Epithelial cell of esophagus (primary cell): ENCODE measurements around the gene LMO7.

Experiments used
- DNase-seq: peaks from one replicate; pipeline ENCODE4 v3.0.0; 2010; ENCODE audit warnings: low read depth
- H3K4me3 ChIP-seq: 2 replicates; pipeline ENCODE4 v1.5.1; 2011; ENCODE audit warnings: mild to moderate bottlenecking, low read length, control low read depth
- CTCF ChIP-seq: IDR thresholded peaks from 2 replicates; pipeline ENCODE4 v1.5.1; 2011; ENCODE audit warnings: low read depth, mild to moderate bottlenecking, low read length, control low read depth, inconsistent platforms; ENCODE audit not compliant: insufficient read depth; ENCODE audit errors: missing control alignments

LMO7 gene

GRCh38 chr13:75801388-75801945, 165.3 kb downstream of the LMO7 start:
- no peak for DNase-seq
- TF ChIP-seq CTCF, result no peak
- H3K4me3 ChIP-seq, result no peak overlapping the region

- TF ChIP-seq CTCF, result no peak
- DNase-seq, result no peak
- H3K4me3 ChIP-seq, result no peak overlapping the region
Observed at GRCh38 chr13:75802161-75802560, 166.0 kb downstream of the LMO7 start.

GRCh38 chr13:75803164-75803611, 167.1 kb downstream of the LMO7 start:
- no peak for TF ChIP-seq CTCF
- no peak overlapping the region for H3K4me3 ChIP-seq
- DNase-seq, result no peak

- no peak for DNase-seq
- no peak for TF ChIP-seq CTCF
- no peak overlapping the region for H3K4me3 ChIP-seq
Observed at GRCh38 chr13:75804054-75804453, 167.9 kb downstream of the LMO7 start.

- no peak for TF ChIP-seq CTCF
- DNase-seq, result no peak
- no peak overlapping the region for H3K4me3 ChIP-seq
Observed at GRCh38 chr13:75804605-75805004, 168.5 kb downstream of the LMO7 start.

- H3K4me3 ChIP-seq, result no peak overlapping the region
- TF ChIP-seq CTCF, result no peak
- DNase-seq, result no peak
Observed at GRCh38 chr13:75806117-75806516, 170.0 kb downstream of the LMO7 start.

- DNase-seq, result no peak
- H3K4me3 ChIP-seq, result no peak overlapping the region
- no peak for TF ChIP-seq CTCF
Observed at GRCh38 chr13:75811361-75811760, 175.2 kb downstream of the LMO7 start.
